ENCODE measurements around the gene CDC42BPA. TPM values are rescaled to one million over a fixed set of nuclear protein-coding genes. Genes with fewer than 3 reads are reported as not detected.

CDC42BPA gene
- total and polyA plus RNA-seq, 9 of the 15 experiments (the other 6 are each of a cell fraction or from before 2014, with no cell fraction given), result 8.0 to 77.5 (median 52.1) TPM

GRCh38 chr1:227037121-227037520 lies 281.2 kb downstream of the CDC42BPA start:
- peaks cover 60% of the 10 kb centered on the region for H3K36me3 ChIP-seq (ENCODE audit: control insufficient read depth, insufficient read depth, low read length)
- H3K9ac ChIP-seq (ENCODE audit: insufficient read depth in 1 of 2, low read depth in 2 of 2, low read length in 2 of 2), result no peak overlapping the region
- no peak overlapping the region for H3K27ac ChIP-seq (ENCODE audit: extremely low read depth, low read depth, low read length)
- DNase-seq (ENCODE audit: extremely low read depth in 1 of 4, low spot score in 3 of 4) (no peak), ATAC-seq (no peak), FAIRE-seq (no peak)
- no peaks in the 10 kb centered on the region for H3K27me3 ChIP-seq (ENCODE audit: control insufficient read depth in 2 of 2, insufficient read depth in 2 of 2, low read length in 2 of 2)
- WGBS (ENCODE audit: insufficient coverage, low coverage, missing lambda C conversion rate), result 92% methylated on average over 1 of the region's 1 CpG
- H2AFZ ChIP-seq (ENCODE audit: low read depth, low read length), result no peak overlapping the region
- H3K79me2 ChIP-seq (ENCODE audit: control insufficient read depth, insufficient read depth, low read length), result no peaks in the 10 kb centered on the region
- no peaks in the 10 kb centered on the region for H3K9me3 ChIP-seq (replicated peaks; ENCODE audit: control insufficient read depth, insufficient read depth, low read depth, low read length)
- no peak overlapping the region for H3K4me3 ChIP-seq
- CTCF ChIA-PET (ENCODE audit: low intra/inter-chr PET ratio), result no interaction called here
- H3K4me2 ChIP-seq (ENCODE audit: insufficient read depth, low read length), result no peak overlapping the region
- H3K9me1 ChIP-seq (ENCODE audit: control insufficient read depth, insufficient read depth, low read length), result no peaks in the 10 kb centered on the region
- in situ Hi-C loops (cut with MboI), result no loop called here
- no peaks in the 10 kb centered on the region for H3K4me1 ChIP-seq (replicated peaks in 1 of 2; ENCODE audit: control insufficient read depth in 2 of 2, insufficient read depth in 2 of 2, low read length in 2 of 2)
- H4K20me1 ChIP-seq (replicated peaks; ENCODE audit: control insufficient read depth, insufficient read depth, low read length), result no peaks in the 10 kb centered on the region
- POLR2A ChIA-PET, result no interaction called here
- intact Hi-C loops (cut with micrococcal nuclease), result no loop called here
- no TSS peak for BruUV-seq (replicated peaks)
- TF ChIP-seq IRF2 (CRISPR knock-in tag; IDR thresholded peaks at IDR 0.05), result no peak
- TF ChIP-seq, protein P1, sequence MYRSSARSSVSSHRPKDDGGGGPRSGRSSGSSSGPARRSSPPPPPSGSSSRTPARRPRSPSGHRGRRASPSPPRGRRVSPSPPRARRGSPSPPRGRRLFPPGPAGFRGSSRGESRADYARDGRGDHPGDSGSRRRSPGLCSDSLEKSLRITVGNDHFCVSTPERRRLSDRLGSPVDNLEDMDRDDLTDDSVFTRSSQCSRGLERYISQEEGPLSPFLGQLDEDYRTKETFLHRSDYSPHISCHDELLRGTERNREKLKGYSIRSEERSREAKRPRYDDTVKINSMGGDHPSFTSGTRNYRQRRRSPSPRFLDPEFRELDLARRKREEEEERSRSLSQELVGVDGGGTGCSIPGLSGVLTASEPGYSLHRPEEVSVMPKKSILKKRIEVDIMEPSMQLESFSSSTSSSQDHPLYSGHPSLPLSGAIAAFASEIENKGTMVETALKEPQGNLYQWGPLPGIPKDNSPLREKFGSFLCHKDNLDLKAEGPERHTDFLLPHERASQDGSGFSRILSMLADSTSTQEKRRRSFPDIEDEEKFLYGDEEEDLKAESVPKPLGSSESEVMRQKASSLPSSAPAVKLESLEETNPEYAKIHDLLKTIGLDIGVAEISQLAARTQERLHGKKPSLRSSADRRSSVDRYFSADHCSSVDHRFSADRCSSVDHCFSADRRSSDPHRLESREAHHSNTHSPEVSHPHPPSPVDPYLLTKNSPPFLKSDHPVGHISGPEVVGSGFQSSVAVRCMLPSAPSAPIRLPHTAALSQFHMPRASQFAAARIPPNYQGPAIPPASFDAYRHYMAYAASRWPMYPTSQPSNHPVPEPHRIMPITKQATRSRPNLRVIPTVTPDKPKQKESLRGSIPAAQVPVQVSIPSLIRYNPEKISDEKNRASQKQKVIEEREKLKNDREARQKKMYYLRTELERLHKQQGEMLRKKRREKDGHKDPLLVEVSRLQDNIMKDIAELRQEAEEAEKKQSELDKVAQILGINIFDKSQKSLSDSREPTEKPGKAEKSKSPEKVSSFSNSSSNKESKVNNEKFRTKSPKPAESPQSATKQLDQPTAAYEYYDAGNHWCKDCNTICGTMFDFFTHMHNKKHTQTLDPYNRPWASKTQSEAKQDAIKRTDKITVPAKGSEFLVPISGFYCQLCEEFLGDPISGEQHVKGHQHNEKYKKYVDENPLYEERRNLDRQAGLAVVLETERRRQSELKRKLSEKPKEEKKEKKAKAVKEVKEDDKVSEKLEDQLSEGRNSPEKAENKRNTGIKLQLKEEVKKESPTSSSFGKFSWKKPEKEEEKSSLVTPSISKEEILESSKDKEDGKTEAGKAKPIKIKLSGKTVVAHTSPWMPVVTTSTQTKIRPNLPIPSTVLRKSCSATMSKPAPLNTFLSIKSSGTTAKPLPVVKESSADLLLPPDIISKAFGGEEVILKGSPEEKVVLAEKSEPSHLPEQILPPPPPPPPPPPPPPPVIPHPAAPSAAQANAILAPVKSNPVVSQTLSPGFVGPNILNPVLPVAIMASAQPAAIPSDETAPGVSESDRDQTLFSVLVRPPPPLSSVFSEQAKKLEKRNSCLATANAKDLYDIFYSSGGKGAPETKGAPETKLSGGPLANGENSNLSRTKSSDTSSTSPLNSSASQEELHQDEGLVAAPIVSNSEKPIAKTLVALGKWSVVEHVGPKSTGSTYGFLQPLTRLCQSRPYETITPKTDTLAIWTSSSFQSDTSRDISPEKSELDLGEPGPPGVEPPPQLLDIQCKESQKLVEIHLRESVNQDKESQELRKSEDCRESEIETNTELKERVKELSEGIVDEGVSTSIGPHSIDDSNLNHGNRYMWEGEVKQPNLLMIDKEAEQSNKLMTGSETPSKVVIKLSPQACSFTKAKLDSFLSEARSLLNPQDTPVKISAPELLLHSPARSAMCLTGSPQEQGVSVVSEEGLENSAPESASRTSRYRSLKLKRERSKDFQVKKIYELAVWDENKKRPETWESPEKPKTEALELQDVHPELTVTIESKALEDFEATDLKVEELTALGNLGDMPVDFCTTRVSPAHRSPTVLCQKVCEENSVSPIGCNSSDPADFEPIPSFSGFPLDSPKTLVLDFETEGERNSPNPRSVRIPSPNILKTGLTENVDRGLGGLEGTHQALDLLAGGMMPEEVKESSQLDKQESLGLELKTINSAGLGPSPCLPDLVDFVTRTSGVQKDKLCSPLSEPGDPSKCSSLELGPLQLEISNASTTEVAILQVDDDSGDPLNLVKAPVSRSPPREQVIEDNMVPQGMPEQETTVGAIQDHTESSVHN (IDR thresholded peaks at IDR 0.05; ENCODE audit: borderline replicate concordance in 1 of 2, low read depth in 1 of 2), result no peak
- no peak for TF ChIP-seq XRCC4 (IDR thresholded peaks at IDR 0.05; ENCODE audit: extremely low read depth, insufficient read depth, insufficient read length)
- no peak for TF ChIP-seq HCFC1 (IDR thresholded peaks at IDR 0.05; ENCODE audit: low read depth, low read length)
- TF ChIP-seq ZNF785 (CRISPR knock-in tag; IDR thresholded peaks at IDR 0.05), result 0 out of 2 replicates have a peak, but pooled peaks have one; percentile 29
- TF ChIP-seq ZBED1 (IDR thresholded peaks at IDR 0.05), result no peak
- no peak for TF ChIP-seq NCOA6 (IDR thresholded peaks at IDR 0.05)
- TF ChIP-seq NFIC (IDR thresholded peaks at IDR 0.05), result 0 out of 2 replicates have a peak, but pooled peaks have one; percentile 22
